ENCODE data around the gene IL13RA1. TPM values are rescaled to one million over a fixed set of nuclear protein-coding genes. Genes with fewer than 3 reads are reported as not detected.
"Not testable (repeated sequence)": the region's sequence is repeated elsewhere in the genome, so short reads cannot be mapped to it uniquely, and the experiment has no call there.

IL13RA1 gene
- total RNA-seq, 1 donor from 2014 or later: 29.6 TPM

- no peak for TF ChIP-seq CTCF (IDR thresholded peaks at IDR 0.05)
- Histone ChIP-seq H3K27me3 (no peaks in the 10 kb centered on the region), H3K36me3 (no peaks in the 10 kb centered on the region), H3K9me3 (no peaks in the 10 kb centered on the region), H3K4me3 (no peak overlapping the region), H3K27ac (peak overlapping the region; percentile 11 to 59), H3K4me1 (peaks cover 0 to 3% of the 10 kb centered on the region in 2 donors)
- DNase-seq (ENCODE audit: low spot score in 2 of 2): no peak
- intact Hi-C loops (cut with DNase I): no loop called here
Measured at GRCh38 chrX:118693843-118694242, 33.6 kb upstream of the IL13RA1 start.

- DNase-seq (ENCODE audit: low spot score in 2 of 2): no peak
- no peak for TF ChIP-seq CTCF (IDR thresholded peaks at IDR 0.05)
- intact Hi-C loops (cut with DNase I): no loop called here
- Histone ChIP-seq H3K36me3 (no peaks in the 10 kb centered on the region), H3K27ac (peak overlapping the region; percentile 11 to 59), H3K9me3 (no peaks in the 10 kb centered on the region), H3K4me1 (peaks cover 0 to 3% of the 10 kb centered on the region in 2 donors), H3K4me3 (no peak overlapping the region), H3K27me3 (no peaks in the 10 kb centered on the region)
Measured at GRCh38 chrX:118694638-118695037, 32.8 kb upstream of the IL13RA1 start.

GRCh38 chrX:118698516-118699170 is 28.8 kb upstream of the IL13RA1 start:
- H3K27me3 ChIP-seq: no peaks in the 10 kb centered on the region
- no peak for TF ChIP-seq CTCF (IDR thresholded peaks at IDR 0.05)
- intact Hi-C loops (cut with DNase I): no loop called here

GRCh38 chrX:118702741-118703140 is 24.7 kb upstream of the IL13RA1 start:
- H3K36me3 ChIP-seq: no peaks in the 10 kb centered on the region
- TF ChIP-seq CTCF (IDR thresholded peaks at IDR 0.05): no peak
- DNase-seq (ENCODE audit: low spot score in 2 of 2): no peak
- no peaks in the 10 kb centered on the region for H3K27me3 ChIP-seq
- H3K4me1 ChIP-seq: no peaks in the 10 kb centered on the region
- H3K9me3 ChIP-seq: no peaks in the 10 kb centered on the region
- H3K27ac ChIP-seq: no peak overlapping the region
- intact Hi-C loops (cut with DNase I): no loop called here
- H3K4me3 ChIP-seq: no peak overlapping the region

More at GRCh38 chrX:118698516-118699170, 28.8 kb upstream of the IL13RA1 start:
- no peaks in the 10 kb centered on the region for H3K9me3 ChIP-seq
- no peaks in the 10 kb centered on the region for H3K36me3 ChIP-seq
- H3K4me1 ChIP-seq: peaks cover 0 to 3% of the 10 kb centered on the region in 2 donors
- DNase-seq (ENCODE audit: low spot score in 2 of 2): no peak
- H3K4me3 ChIP-seq: no peak overlapping the region
- H3K27ac ChIP-seq: no peak overlapping the region

GRCh38 chrX:118706681-118707080 is 20.7 kb upstream of the IL13RA1 start:
- no peak overlapping the region for H3K27ac ChIP-seq
- no peak for DNase-seq (ENCODE audit: low spot score in 2 of 2)
- H3K27me3 ChIP-seq: no peaks in the 10 kb centered on the region
- no peak for TF ChIP-seq CTCF (IDR thresholded peaks at IDR 0.05)
- intact Hi-C loops (cut with DNase I): no loop called here
- no peak overlapping the region for H3K4me3 ChIP-seq
- H3K9me3 ChIP-seq: no peaks in the 10 kb centered on the region
- H3K36me3 ChIP-seq: no peaks in the 10 kb centered on the region
- H3K4me1 ChIP-seq: no peaks in the 10 kb centered on the region

- Histone ChIP-seq H3K9me3 (no peaks in the 10 kb centered on the region), H3K36me3 (no peaks in the 10 kb centered on the region), H3K27me3 (no peaks in the 10 kb centered on the region), H3K4me1 (no peaks in the 10 kb centered on the region), H3K4me3 (no peak overlapping the region), H3K27ac (no peak overlapping the region)
- DNase-seq (ENCODE audit: low spot score in 2 of 2): no peak
- TF ChIP-seq CTCF (IDR thresholded peaks at IDR 0.05): no peak
- intact Hi-C loops (cut with DNase I): no loop called here
Measured at GRCh38 chrX:118714521-118714920, 12.9 kb upstream of the IL13RA1 start.

GRCh38 chrX:118715917-118716316 is 11.5 kb upstream of the IL13RA1 start:
- H3K36me3 ChIP-seq; H3K27me3 ChIP-seq; H3K4me1 ChIP-seq; intact Hi-C loops (cut with DNase I); H3K4me3 ChIP-seq; DNase-seq (ENCODE audit: low spot score in 2 of 2); H3K27ac ChIP-seq; H3K9me3 ChIP-seq: not testable (repeated sequence)

GRCh38 chrX:118716833-118717232 is 10.6 kb upstream of the IL13RA1 start:
- DNase-seq (ENCODE audit: low spot score in 2 of 2); H3K4me1 ChIP-seq; H3K27me3 ChIP-seq; intact Hi-C loops (cut with DNase I); H3K4me3 ChIP-seq; H3K36me3 ChIP-seq; H3K9me3 ChIP-seq: not testable (repeated sequence)
- peak overlapping the region in 1 of 2 donors; percentile 40 for H3K27ac ChIP-seq
